Transverse colon (tissue), 4 donors: Measurements from ENCODE around the gene CHCHD3. TPM values are rescaled to one million over a fixed set of nuclear protein-coding genes. Genes with fewer than 3 reads are reported as not detected.

Experiments used
- DNase-seq: peaks from one replicate; pipeline ENCODE4 v3.0.0-alpha.2; 2019
- H3K27ac ChIP-seq, 4 donors: fragments of 200-600 bp; sonication (generic); 2 replicates each; pipeline ENCODE4 v1.5.1; 2016 to 2018; ENCODE audit warnings: inconsistent platforms in 4 of 4
- H3K27me3 ChIP-seq: fragments of 200-600 bp; sonication (generic); 2 replicates; pipeline ENCODE4 v1.5.1; 2017; ENCODE audit warnings: inconsistent platforms
- H3K36me3 ChIP-seq, 4 donors: fragments of 200-600 bp; sonication (generic); 2 replicates each; pipeline ENCODE4 v1.5.1; 2017 to 2019; ENCODE audit warnings: inconsistent platforms in 4 of 4
- H3K4me1 ChIP-seq, 4 donors: fragments of 200-600 bp; sonication (generic); 2 replicates each; pipeline ENCODE4 v1.5.1; 2017 to 2020; ENCODE audit warnings: inconsistent platforms in 4 of 4
- H3K4me3 ChIP-seq, 4 donors: fragments of 200-600 bp; sonication (generic); 1 replicate in 1 of 4; 2 replicates in 3 of 4; pipeline versions ENCODE4 v1.5.1 to v1.6.1; 2017 to 2019; ENCODE audit warnings: inconsistent platforms in 4 of 4
- H3K9me3 ChIP-seq, 2 donors: fragments of 200-600 bp; sonication (generic); 2 replicates each; pipeline ENCODE4 v1.5.1; 2017 to 2019; ENCODE audit warnings: inconsistent platforms in 2 of 2
- CTCF ChIP-seq, 5 experiments: fragments of 200-600 bp in 3 of 5; fragments of 450-650 bp in 2 of 5; sonication (generic) in 3 of 5; IDR thresholded peaks; 1 replicate in 2 of 5; 2 replicates in 3 of 5; pipeline ENCODE4 v1.5.1; 2016 to 2017; ENCODE audit warnings: antibody characterized with exemption in 5 of 5, inconsistent platforms in 3 of 5, mild to moderate bottlenecking in 2 of 5, moderate library complexity in 1 of 5
- EP300 ChIP-seq: sonication (generic); formaldehyde crosslinking; IDR thresholded peaks from one replicate; pipeline ENCODE4 v1.6.1; 2017; ENCODE audit warnings: antibody characterized with exemption, low read depth
- POLR2A ChIP-seq: fragments of 450-650 bp; IDR thresholded peaks from one replicate; pipeline ENCODE4 v1.6.1; 2016; ENCODE audit warnings: antibody characterized with exemption, mild to moderate bottlenecking, moderate library complexity
- POLR2AphosphoS5 ChIP-seq, 3 donors: sonication (generic); formaldehyde crosslinking; IDR thresholded peaks; one replicate each; pipeline ENCODE4 v1.6.1; 2016; ENCODE audit warnings: antibody characterized with exemption in 3 of 3
- WGBS, 2 donors: methylation state at CpG; one replicate each; pipeline ENCODE4 v1.1.5; 2018; ENCODE audit warnings: low coverage in 1 of 2; 5-methylcytosine and 5-hydroxymethylcytosine counted together
- in situ Hi-C, 4 donors: fragments of 200-750 bp; cut with MboI; loops; one replicate each; pipeline versions ENCODE4 v1.15.0 to v1.15.1; 2017; ENCODE audit warnings: low sequenced_read_pairs in 3 of 4, low pct_ligation_motif_present in 1 of 4, low pct_unique_long_range_greater_than_20kb in 1 of 4
- intact Hi-C: fragments of 100-400 bp; cut with DNase I; formaldehyde crosslinking; loops from one replicate; pipeline ENCODE4 v1.15.1; 2023; ENCODE audit warnings: low total_unique reads
- total RNA-seq, 4 donors: library from RNA; depleted of rRNA; stranded (reverse); fragments of >200 nt; gene quantifications; one replicate each; pipeline ENCODE4 v1.1.0, GENCODE V29; 2016

CHCHD3 gene
- total RNA-seq, 4 donors from 2014 or later = 49.4 to 78.1 (median 52.9) TPM

DNA sequence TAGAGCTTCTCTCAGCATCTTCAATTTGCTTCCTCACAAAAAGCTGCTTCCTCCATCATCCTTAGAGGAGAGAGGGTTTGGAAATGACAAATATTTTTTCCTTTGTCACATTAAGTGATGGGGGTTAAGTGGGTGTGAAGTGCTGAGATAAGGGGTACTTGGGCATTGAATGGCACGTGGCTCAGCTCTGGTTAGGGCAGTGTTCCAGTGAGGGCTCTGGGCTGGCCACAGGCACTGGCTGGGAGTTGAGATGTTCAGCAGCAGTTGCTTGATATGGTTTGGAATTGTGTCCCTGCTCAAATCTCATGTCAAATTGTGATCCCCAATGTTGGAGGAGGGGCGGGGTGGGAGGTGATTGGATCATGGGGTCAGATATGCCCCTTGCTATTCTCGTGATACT lies 33.7 kb upstream of the CHCHD3 start:
- H3K4me1 ChIP-seq = no peaks in the 10 kb centered on the region
- 49 to 51% methylated on average over 3 of the region's 3 CpGs for WGBS, 2 donors

DNA sequence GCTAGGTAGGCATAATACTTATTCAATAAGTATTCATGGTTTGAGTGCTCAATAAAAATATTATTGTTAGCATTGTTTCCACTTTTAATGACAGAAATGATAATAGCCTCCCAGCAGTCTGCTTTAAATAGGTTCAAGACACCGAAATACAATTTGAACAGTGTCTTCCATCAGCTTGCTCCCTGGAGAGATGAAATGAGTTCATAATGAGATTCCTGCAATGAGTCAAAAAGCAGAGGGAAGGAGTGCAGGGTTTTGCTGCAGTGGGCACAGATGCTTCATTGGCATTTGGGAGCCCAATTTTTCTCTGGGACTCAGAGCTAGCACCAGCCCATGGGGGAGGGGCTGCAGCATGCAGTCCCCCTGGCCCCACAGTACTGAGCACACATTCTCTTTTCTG lies 32.6 kb upstream of the CHCHD3 start:
- Histone ChIP-seq H3K27ac (no peak overlapping the region), H3K27me3 (no peaks in the 10 kb centered on the region), H3K4me1 (no peaks in the 10 kb centered on the region), H3K36me3 (no peaks in the 10 kb centered on the region), H3K4me3 (no peak overlapping the region), H3K9me3 (no peaks in the 10 kb centered on the region)
- WGBS, 2 donors = 65 to 80% methylated on average over 1 of the region's 1 CpG
- in situ Hi-C loops = no loop called here
- intact Hi-C loops = no loop called here
- TF ChIP-seq POLR2AphosphoS5 (IDR thresholded peaks at IDR 0.05) (no peak), CTCF (IDR thresholded peaks at IDR 0.05) (no peak), POLR2A (no peak), EP300 (no peak)
- DNase-seq = no peak

More for the DNA sequence above, 33.7 kb upstream of the CHCHD3 start:
- in situ Hi-C loops = no loop called here
- Histone ChIP-seq H3K9me3 (no peaks in the 10 kb centered on the region), H3K4me3 (no peak overlapping the region), H3K27ac (no peak overlapping the region), H3K36me3 (no peaks in the 10 kb centered on the region), H3K27me3 (no peaks in the 10 kb centered on the region)
- intact Hi-C loops = no loop called here
- DNase-seq = no peak
- TF ChIP-seq CTCF (IDR thresholded peaks at IDR 0.05) (no peak), EP300 (no peak), POLR2A (no peak), POLR2AphosphoS5 (IDR thresholded peaks at IDR 0.05) (no peak)

DNA sequence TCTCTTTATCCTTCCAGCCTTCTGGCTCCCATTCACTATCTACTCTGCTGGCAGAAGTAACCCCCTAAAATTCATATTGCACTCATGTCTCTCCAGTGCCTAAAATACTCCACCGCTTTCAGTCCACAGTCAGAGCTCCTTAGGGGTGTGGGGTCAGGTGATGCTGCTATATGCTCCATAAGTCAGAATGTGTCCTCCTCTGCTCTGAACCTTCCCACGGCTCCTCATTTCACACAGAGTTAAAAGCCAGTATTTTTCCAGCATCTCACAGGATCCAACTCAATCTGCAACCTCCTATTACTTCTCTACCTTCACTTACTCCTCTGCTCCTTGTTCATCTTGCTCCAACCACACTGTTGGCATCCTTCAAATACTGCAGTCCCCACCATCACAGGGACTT lies 31.1 kb upstream of the CHCHD3 start:
- no peak for DNase-seq
- H3K9me3 ChIP-seq = peaks cover 0 to 5% of the 10 kb centered on the region in 2 donors
- no peaks in the 10 kb centered on the region for H3K36me3 ChIP-seq
- H3K4me3 ChIP-seq = no peak overlapping the region
- no peaks in the 10 kb centered on the region for H3K4me1 ChIP-seq
- intact Hi-C loops (no loop called here), in situ Hi-C loops (no loop called here)
- H3K27me3 ChIP-seq = no peaks in the 10 kb centered on the region
- no peak overlapping the region for H3K27ac ChIP-seq
- WGBS, 2 donors = 79 to 89% methylated on average over 2 of the region's 2 CpGs
- TF ChIP-seq POLR2A = no peak
- TF ChIP-seq POLR2AphosphoS5 (IDR thresholded peaks at IDR 0.05) = no peak
- no peak for TF ChIP-seq CTCF (IDR thresholded peaks at IDR 0.05)

GRCh38 chr7:133112335-133112734 lies 30.4 kb upstream of the CHCHD3 start:
- TF ChIP-seq POLR2A (no peak), POLR2AphosphoS5 (IDR thresholded peaks at IDR 0.05) (no peak), EP300 (no peak)
- WGBS, 2 donors = 90% methylated on average over 3 of the region's 3 CpGs; no CpG with 5 or more reads in 1 of the 2 donors
- intact Hi-C loops (no loop called here), in situ Hi-C loops (no loop called here)
- Histone ChIP-seq H3K27me3 (no peaks in the 10 kb centered on the region), H3K4me1 (no peaks in the 10 kb centered on the region), H3K4me3 (no peak overlapping the region), H3K9me3 (peaks cover 0 to 5% of the 10 kb centered on the region in 2 donors), H3K36me3 (no peaks in the 10 kb centered on the region), H3K27ac (no peak overlapping the region)
- DNase-seq = no peak

- Histone ChIP-seq H3K36me3 (no peaks in the 10 kb centered on the region), H3K9me3 (peaks cover 0 to 5% of the 10 kb centered on the region in 2 donors), H3K4me1 (no peaks in the 10 kb centered on the region), H3K4me3 (no peak overlapping the region), H3K27me3 (no peaks in the 10 kb centered on the region), H3K27ac (no peak overlapping the region)
- in situ Hi-C loops (no loop called here), intact Hi-C loops (no loop called here)
- WGBS, 2 donors = 82 to 88% methylated on average over 4 of the region's 4 CpGs
- TF ChIP-seq POLR2AphosphoS5 (IDR thresholded peaks at IDR 0.05) = no peak
- TF ChIP-seq EP300 = no peak
- DNase-seq = no peak
Measured at GRCh38 chr7:133110312-133110711, 28.4 kb upstream of the CHCHD3 start.
